ENCODE results near the gene PARK7.

GRCh38 chr1:8026153-8026975 is 64.9 kb downstream of the PARK7 start, which contains the start of gene ERRFI1:
- TF ChIP-seq CTCF (conservative IDR thresholded peaks at IDR 0.05; ENCODE audit: low read depth in 2 of 2) (no peak), EZH2 (IDR thresholded peaks at IDR 0.05; ENCODE audit: low read depth, unreplicated experiment) (no peak)

All from GM23338 (cell line).